Measurements from ENCODE around the gene ZBTB7C. TPM values are rescaled to one million over a fixed set of nuclear protein-coding genes. Genes with fewer than 3 reads are reported as not detected.

Gene ZBTB7C
- total and polyA plus RNA-seq, 2 of the 8 experiments (the other 6 are each of a cell fraction or from before 2014, with no cell fraction given) = 0.15 to 0.45 TPM

DNA sequence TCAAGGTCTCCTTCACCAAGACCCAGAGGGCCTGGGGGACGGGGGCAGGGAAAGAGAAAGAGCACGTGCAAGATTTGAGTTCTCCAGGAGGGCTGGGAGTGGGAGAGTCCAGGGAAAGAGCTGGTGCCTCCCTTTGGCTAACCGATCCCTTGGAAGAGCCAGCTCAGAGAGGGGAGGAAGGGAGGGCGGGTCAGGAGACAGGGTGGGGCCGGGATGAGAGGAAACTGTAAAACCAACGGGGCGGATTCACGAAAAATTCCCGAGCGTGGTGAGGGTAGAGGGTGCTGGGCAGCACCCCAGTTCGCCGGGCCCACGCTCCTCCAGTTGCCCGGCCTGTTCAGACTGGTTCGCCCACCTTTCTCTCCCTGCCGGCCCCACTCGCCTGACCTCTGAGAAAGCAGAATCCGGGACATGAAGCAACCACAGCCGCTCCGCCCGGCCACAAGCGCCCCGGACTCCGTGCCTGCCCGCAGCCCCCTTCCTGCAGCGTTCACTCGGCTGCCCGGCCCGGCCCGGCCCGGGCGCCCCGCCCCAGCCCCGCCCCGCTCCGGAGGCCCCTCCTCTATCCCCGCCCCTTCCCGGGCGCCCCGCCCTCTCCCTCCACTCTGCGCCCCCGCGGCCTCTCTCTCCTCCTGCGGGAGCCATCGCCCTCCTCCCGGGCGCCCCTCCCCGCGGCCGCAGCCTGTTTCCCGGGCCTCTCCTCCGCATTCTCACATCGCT is 247.8 kb downstream of the ZBTB7C start:
- H3K27ac ChIP-seq (ENCODE audit: low read depth, low read length) = no peak overlapping the region
- H3K36me3 ChIP-seq (ENCODE audit: control insufficient read depth in 2 of 4, insufficient read depth in 4 of 4, low read length in 3 of 4) = no peaks in the 10 kb centered on the region
- no peak overlapping the region for H3K14ac ChIP-seq (ENCODE audit: insufficient read length)
- peaks cover 3% of the 10 kb centered on the region; the same call in 1 of the 2 replicates for H3K23me2 ChIP-seq (ENCODE audit: low read depth, low read length)
- H2BK20ac ChIP-seq (ENCODE audit: low read length) = no peak overlapping the region
- H2BK120ac ChIP-seq (replicated peaks; ENCODE audit: low read depth, low read length) = no peak overlapping the region
- DNase-seq (ENCODE audit: low read depth in 1 of 2, low spot score in 2 of 2) (peak in 1 of 2 experiments; percentile 87), FAIRE-seq (no peak)
- H3K4me3 ChIP-seq (ENCODE audit: extremely low read depth in 1 of 4, insufficient read depth in 2 of 4, low read depth in 3 of 4, low read length in 4 of 4) = peak overlapping the region; percentile 50 to 75 (median 62)
- H3K79me2 ChIP-seq (ENCODE audit: control insufficient read depth in 1 of 2, insufficient read depth in 2 of 2, low read length in 2 of 2) = no peaks in the 10 kb centered on the region
- no peaks in the 10 kb centered on the region for H3K9me3 ChIP-seq (ENCODE audit: insufficient read depth in 2 of 2, low read depth in 1 of 2, low read length in 1 of 2)
- 0 out of 7 replicates have a peak overlapping the region, but pooled peaks of 1 of the 4 experiments have one; percentile 40 for H3K9ac ChIP-seq (replicated peaks in 1 of 4; ENCODE audit: extremely low read depth in 1 of 4, low read depth in 3 of 4, low read length in 3 of 4)
- H2BK12ac ChIP-seq (ENCODE audit: low read depth, low read length) = 0 out of 2 replicates have a peak overlapping the region, but pooled peaks have one; percentile 17
- H3K56ac ChIP-seq (replicated peaks; ENCODE audit: insufficient read length, low read depth, low read length) = peak overlapping the region; percentile 48
- ChIA-PET CTCF (ENCODE audit: partially characterized antibody) (interaction anchor here (0.6 to 1.6 kb wide), 7 partner anchors 10 to 921 kb away, joined by 3 to 6 read pairs (median 4); no protein-coding TSS in a partner anchor), POLR2A (ENCODE audit: partially characterized antibody) (interaction anchor here (1.0 to 1.8 kb wide), 2 partner anchors 16 kb away, joined by 3 to 6 read pairs; no protein-coding TSS in a partner anchor)
- no peak overlapping the region for H2BK15ac ChIP-seq (ENCODE audit: low read length)
- no peaks in the 10 kb centered on the region for H3K79me1 ChIP-seq (ENCODE audit: low read depth, low read length)
- H3K23ac ChIP-seq (ENCODE audit: insufficient read length) = no peak overlapping the region
- peak overlapping the region; percentile 82 to 94 for H3K4me2 ChIP-seq (ENCODE audit: insufficient read depth in 1 of 2, low read depth in 2 of 2, low read length in 2 of 2)
- peaks cover 2 to 42% (median 29%) of the 10 kb centered on the region in 4 experiments for H3K27me3 ChIP-seq (replicated peaks in 1 of 4; ENCODE audit: control insufficient read depth in 3 of 4, extremely low read depth in 1 of 4, insufficient read depth in 3 of 4, low read length in 3 of 4)
- no peak overlapping the region for H4K5ac ChIP-seq (ENCODE audit: insufficient read length, low read depth, low read length)
- WGBS, 2 experiments (ENCODE audit: extremely low coverage in 1 of 2, insufficient coverage in 1 of 2, insufficient read length in 1 of 2, insufficient replicate concordance in 2 of 2, low coverage in 1 of 2, low lambda C conversion rate in 2 of 2, missing lambda C conversion rate in 1 of 2) = 2% methylated on average over 7 of the region's 53 CpGs; no CpG with 5 or more reads in 1 of the 2 experiments
- H3K18ac ChIP-seq (ENCODE audit: extremely low read depth, low read length) = peak overlapping the region; percentile 60
- no peak overlapping the region for H3K4ac ChIP-seq (replicated peaks; ENCODE audit: insufficient read length, low read depth, low read length)
- no peak overlapping the region for H2AK5ac ChIP-seq (ENCODE audit: low read depth, low read length)
- H4K8ac ChIP-seq (ENCODE audit: extremely low read depth, insufficient read depth, low read length) = no peak overlapping the region
- H3K4me1 ChIP-seq (replicated peaks in 1 of 4; ENCODE audit: control insufficient read depth in 3 of 4, insufficient read depth in 4 of 4, low read length in 3 of 4) = peaks cover 2 to 9% (median 7%) of the 10 kb centered on the region in 4 experiments
- no peak overlapping the region for H4K91ac ChIP-seq (replicated peaks; ENCODE audit: insufficient read length, low read length)
- H4K20me1 ChIP-seq (replicated peaks in 1 of 2; ENCODE audit: control insufficient read depth in 1 of 2, insufficient read depth in 2 of 2, low read length in 2 of 2) = no peaks in the 10 kb centered on the region
- H2BK5ac ChIP-seq (ENCODE audit: low read depth, low read length) = no peak overlapping the region
- H2AFZ ChIP-seq (ENCODE audit: low read length) = no peak overlapping the region
- TF ChIP-seq HDAC6 (IDR thresholded peaks at IDR 0.05; ENCODE audit: low read depth, low read length) (no peak), CHD2 (IDR thresholded peaks at IDR 0.05; ENCODE audit: low read length) (no peak), SAP30 (IDR thresholded peaks at IDR 0.05; ENCODE audit: insufficient read depth, insufficient replicate concordance, low read length) (no peak), ZNF274 (IDR thresholded peaks at IDR 0.05; ENCODE audit: borderline replicate concordance, extremely low read depth, low read length) (no peak), RBBP5 (IDR thresholded peaks at IDR 0.05; ENCODE audit: borderline replicate concordance, low read depth, low read length) (no peak), YY1 (IDR thresholded peaks at IDR 0.05; ENCODE audit: low read depth, low read length) (no peak), POLR2A (IDR thresholded peaks at IDR 0.05; ENCODE audit: control extremely low read depth in 1 of 2, low read depth in 2 of 2, low read length in 2 of 2) (peak; percentile 15 to 56), SP2 (IDR thresholded peaks at IDR 0.05; ENCODE audit: low read length) (no peak), JUND (IDR thresholded peaks at IDR 0.05; ENCODE audit: low read length) (no peak)
- TF ChIP-seq, protein P1, sequence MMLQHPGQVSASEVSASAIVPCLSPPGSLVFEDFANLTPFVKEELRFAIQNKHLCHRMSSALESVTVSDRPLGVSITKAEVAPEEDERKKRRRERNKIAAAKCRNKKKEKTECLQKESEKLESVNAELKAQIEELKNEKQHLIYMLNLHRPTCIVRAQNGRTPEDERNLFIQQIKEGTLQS (IDR thresholded peaks at IDR 0.05; ENCODE audit: insufficient read depth, low read depth, low read length) = no peak
